D721Med (cell line): ENCODE results near the gene HIP1R.

Source experiments
- DNase-seq: peaks from one replicate; pipeline ENCODE4 v3.0.0; 2011; ENCODE audit warnings: low spot score; ENCODE audit not compliant: insufficient read length
- FAIRE-seq: peaks from 2 replicates; lab custom pipeline; 2011; peaks lifted over from hg19 to GRCh38; lab: Jason Lieb, UNC
- CTCF ChIP-seq: IDR thresholded peaks from 2 replicates; pipeline ENCODE4 v1.5.1; 2012; ENCODE audit warnings: mild to moderate bottlenecking, control low read depth; ENCODE audit not compliant: insufficient read depth; ENCODE audit errors: missing control alignments

HIP1R gene

GRCh38 chr12:122849352-122850047, 14.2 kb downstream of the HIP1R start:
- FAIRE-seq (no peak), DNase-seq (no peak)
- TF ChIP-seq CTCF, result no peak

- FAIRE-seq (no peak), DNase-seq (no peak)
- no peak for TF ChIP-seq CTCF
Measured at GRCh38 chr12:122850048-122850445, 14.8 kb downstream of the HIP1R start.

- FAIRE-seq, result no peak
- no peak for DNase-seq
- TF ChIP-seq CTCF, result no peak
Measured at GRCh38 chr12:122850695-122851350, 15.6 kb downstream of the HIP1R start.

- no peak for FAIRE-seq
Measured at GRCh38 chr12:122851820-122852219, 16.6 kb downstream of the HIP1R start.

GRCh38 chr12:122852336-122853275, 17.3 kb downstream of the HIP1R start:
- DNase-seq (no peak), FAIRE-seq (no peak)
- TF ChIP-seq CTCF, result no peak

More at GRCh38 chr12:122851820-122852219, 16.6 kb downstream of the HIP1R start:
- TF ChIP-seq CTCF, result no peak
- DNase-seq, result no peak

GRCh38 chr12:122853582-122854245, 18.5 kb downstream of the HIP1R start:
- FAIRE-seq, result no peak
- no peak for TF ChIP-seq CTCF
- DNase-seq, result no peak
